8988T (cell line): ENCODE measurements around the gene FASTK.

Source experiments
- DNase-seq: peaks from one replicate; pipeline ENCODE4 v3.0.0; 2011

The FASTK gene

DNA sequence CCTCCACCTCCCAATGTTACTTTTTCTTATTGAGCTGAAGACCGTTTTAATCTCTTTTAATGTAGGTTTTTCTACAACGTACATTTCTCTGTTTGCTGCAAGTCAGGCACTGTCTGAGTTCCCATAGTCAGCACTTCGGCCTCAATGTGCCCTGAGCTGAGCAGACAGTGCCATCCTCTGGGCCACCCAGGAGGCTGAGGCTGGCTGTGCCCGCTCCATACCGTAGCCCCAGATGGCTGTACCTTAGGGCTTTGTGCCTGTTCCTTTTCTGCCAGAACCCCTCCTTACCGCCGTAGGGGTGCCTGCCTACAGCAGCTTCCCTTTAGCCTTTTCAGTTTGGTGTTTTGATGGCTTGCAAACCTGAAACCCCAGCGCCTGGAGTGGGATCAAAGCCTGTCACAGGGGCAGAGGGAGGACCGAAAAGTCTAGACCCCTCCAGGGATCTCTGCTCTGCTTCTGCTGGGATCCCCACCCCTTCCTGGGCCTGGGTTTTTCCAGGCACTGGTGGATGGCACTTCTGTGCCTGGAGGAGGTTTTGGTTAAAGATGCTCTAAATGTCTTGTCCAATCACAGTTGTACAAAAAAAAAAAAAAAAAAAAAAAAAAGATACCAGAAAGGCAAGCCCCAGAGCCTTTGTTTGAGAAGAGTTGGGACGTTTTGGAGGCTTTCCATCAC, 14.7 kb upstream of the FASTK start:
- DNase-seq, result no peak

DNA sequence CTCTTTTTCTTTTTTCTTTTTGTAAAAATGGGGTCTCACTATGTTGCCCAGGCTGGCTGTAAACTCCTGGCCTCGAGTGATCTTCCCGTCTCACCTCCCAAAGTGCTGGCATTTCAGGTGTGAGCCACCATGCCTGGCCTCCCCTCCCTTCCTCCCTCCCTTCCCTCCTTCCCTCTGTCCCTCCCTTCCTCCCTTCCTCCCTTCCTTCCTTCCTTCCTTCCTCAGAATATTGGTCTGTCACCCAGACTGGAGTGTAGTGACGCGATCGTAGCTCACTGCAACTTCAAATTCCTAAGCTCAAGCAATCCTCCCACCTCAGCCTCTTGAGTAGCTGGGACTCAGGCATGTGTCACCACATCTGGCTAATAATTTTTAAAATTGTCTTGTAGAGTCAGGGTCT, 14.1 kb upstream of the FASTK start:
- DNase-seq, result no peak

DNA sequence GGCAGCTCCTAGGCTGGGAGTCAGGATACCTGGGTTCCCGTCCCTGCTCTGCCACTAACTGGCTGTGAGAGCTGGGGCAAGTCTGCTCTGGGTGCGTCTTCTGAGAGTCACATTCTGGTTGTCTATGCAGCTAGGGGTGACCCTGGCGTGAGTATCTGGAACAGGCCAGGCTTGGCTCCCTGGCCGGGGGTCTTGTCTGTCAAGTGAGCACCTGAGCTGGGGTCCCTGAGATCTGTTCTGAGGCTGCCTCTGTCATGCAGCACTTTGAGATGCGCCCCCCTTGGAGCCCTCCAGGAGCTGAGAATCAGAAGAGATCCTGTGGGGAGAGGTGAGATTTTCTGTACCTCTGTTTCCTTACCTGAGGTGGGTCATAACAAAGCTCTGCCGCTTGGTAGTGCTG, 13.1 kb upstream of the FASTK start:
- DNase-seq, result no peak

DNA sequence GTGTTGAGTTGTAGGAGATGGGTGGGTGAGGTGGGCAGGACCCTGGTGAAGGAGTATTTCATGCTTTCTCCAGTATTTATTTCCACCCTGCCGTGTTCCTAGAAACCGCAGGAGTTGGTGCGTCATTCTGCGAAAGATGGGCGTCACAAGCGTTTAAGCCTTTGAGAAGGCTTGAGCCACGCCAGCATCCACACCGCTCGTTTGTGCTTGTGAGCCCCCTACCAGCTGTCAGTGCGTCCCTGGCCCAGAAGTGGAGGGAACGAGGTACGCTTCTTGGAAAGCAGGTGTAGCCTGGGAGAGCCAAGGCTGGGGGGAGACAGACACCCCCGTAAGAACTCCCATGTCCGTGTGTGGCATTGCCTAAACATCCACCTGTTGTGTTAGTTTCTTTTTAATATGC, 11.4 kb upstream of the FASTK start:
- no peak for DNase-seq

DNA sequence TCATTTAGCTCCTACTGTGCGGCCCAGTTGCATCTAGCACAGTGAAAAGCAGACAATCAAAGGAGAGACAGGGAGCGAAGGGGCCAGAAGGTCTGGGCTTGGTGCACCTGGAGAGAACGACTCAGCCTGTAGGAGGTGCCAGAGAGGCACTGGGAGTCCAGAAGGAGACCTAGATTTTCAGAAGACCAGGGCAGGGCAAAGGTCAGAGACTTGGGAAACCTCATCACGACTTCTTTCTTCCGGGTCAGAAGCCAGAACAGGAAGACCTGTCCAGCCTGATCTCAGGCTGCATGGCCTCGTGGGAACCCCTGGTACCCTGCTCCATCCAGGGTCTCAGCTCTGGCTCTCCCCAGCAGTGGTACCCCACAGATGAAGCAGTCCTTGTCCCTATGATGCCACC, 10.8 kb upstream of the FASTK start:
- no peak for DNase-seq

DNA sequence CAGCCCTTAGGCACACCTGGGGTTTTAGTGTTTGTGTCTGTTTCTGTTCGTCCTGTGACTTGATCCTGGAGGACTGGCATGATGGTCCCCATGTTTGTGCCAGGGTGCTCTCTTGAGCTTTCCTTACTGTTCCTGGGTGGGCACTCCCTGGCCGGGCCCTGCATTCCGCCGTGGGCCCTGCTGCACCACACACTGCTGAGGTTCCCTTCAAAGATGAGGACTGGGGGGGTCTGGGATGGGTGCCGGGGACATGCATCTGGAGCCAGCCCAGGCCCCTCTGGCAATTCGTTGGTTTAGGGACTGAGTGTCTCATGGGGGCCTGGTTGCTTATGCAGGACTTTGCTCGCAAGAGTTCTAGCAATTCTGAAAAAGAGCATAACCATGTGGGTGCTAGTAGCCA, 10.4 kb upstream of the FASTK start:
- no peak for DNase-seq

DNA sequence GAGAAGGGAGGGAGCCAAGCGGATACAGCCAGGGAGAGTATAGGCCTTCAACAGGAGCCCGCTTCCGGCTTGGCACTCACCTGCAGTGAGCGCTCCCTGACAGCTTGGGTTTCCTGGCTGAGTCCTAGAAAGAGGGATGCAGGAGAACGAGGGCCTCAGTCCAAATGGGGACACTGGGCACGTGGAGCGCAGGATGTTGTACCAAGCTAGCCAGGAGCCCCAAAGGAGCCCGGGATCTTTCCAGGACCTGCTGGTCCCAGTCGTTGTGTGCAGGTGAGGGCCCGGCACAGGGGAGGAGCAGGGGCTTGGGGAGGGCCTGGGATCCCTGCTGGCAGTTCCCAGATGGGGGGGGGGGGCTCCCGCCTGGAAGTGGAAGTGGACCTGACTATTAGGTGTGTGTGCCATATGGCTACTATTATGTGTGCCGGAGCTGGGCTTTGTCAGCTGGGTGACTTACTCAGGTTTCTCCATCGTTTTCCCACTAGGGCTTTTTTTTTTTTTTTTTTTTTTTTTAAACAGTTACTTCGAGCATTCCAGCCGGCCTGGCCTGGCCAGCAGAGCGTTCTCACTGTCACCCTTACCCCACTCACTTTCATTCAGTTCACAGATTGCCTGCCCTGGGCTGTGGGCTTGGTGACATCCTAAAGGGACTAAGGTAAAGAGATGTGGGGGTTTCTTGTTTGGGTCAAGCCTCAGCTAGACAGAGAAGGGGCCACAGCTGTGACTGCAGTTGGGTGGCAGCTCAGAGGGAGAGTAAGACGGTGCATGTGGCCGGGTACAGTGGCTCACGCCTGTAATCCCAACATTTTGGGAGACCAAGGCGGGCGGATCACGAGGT, 9.5 kb upstream of the FASTK start:
- no peak for DNase-seq

DNA sequence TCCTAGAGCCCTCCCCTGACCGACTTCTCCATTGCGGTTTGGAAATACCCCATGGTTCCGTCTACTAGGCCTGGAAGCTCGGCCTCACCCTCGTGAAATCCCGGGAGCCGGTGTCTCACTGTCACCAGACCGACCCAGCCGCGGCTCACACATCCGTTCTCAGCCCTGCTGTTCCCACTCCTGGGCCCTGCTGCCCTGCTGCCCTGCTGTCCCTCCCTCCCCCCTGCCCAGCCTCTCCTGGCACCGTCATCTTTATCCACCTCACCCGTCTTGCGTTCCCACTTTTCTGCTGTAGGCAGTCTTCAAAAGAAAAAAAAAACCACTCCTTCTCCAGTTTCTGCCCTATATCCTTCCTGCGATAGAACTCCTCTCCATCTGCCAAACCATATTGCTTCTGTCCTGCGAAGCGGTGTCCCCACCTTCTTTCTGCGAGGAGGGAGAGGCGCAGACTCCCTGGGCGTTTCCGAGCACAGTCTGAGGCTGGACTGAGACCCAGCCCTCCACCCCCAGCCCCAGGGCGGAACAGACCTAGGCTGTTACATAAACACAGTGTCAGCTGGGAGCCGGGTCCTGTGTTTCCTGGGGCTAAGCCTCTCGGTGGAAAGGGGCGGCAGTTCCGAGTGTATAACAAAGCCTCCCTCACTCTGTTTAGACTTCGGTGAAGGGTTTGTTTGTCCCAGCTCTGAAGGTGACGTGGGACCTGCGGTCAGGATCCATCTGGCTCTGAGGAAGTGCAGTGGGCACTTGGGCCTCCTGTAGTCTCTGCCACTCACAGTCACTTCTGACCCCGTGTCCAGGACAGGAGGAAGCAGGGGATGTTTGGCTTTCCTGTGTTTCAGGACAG, 8.5 kb upstream of the FASTK start:
- DNase-seq, result no peak

DNA sequence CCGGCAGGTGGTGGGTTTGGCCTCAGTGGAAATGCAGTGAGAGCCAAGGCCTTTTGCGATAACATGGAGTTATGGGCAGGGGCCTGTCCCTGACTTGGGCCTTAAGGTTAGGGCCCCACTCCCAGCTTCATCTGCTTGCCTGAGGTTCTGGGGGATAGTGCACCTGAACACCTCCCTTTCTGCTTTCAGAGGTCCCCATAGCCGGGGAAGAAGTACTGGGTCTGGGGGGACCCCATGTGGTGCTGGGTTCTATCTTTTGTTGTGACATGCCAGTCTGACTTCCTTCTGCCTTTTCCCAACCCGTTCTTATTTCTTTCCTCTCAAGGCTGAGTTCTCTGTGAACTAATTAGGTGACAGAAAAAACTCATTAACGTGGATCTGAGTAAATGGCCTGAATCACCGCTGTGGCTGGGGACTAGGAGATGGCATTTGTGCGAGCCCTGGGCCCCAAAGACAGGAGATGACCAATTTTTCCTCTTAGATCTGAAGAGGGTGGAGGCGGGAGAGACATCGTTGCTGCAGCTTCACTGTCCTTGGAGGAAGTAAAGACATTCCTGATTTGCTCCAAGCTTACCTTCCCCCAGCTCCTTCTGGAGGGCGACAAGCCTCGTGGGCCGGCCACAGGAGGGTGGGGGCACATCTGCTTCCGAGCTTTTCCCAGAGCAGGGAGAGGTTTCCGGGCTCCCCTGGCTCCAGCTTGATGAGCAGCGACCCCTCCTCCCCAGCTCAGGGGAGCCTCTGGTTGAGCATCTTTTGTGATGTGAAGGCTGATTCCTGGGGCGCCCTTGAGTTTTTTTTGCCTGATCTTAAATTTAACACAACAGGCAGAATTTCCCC, 7.6 kb upstream of the FASTK start:
- no peak for DNase-seq

DNA sequence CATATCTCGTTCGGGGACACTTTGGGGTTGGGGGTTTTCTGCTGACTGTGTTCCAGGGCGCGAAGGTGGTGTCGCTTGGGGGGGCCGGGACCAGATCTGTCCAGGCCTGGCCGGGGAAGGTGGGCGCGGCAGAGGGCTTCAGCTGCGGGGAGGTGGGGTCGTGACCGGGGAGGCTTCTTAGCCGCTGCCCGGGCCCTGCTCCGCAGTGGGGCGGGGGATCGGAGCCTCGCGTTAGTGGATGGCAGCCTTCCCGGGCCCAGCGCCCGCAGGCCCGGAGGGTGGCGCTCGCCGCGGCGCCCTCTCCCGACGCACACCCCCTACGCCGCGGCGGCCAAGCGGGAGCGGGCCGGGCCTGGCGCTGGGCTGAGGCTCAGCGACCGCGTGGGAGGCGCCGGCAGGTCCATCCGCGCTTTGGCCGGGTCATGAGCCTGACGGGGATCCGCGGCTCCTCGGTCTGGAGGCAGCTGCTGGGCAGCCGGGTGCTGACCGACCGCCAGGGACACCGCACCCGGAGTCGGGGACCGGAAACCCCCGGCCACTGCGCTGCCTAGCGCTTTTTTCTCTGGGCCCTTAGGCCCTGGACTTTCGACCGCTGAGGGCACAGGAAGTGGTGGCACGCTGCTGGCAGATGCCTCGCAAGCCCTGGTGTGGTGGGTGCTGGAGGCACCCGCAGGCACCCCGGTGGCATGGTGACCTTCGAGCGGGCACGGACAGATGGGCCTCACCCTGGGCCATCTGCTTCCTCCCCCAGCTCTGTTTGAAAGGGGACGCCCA, 6.8 kb upstream of the FASTK start:
- DNase-seq, result no peak

DNA sequence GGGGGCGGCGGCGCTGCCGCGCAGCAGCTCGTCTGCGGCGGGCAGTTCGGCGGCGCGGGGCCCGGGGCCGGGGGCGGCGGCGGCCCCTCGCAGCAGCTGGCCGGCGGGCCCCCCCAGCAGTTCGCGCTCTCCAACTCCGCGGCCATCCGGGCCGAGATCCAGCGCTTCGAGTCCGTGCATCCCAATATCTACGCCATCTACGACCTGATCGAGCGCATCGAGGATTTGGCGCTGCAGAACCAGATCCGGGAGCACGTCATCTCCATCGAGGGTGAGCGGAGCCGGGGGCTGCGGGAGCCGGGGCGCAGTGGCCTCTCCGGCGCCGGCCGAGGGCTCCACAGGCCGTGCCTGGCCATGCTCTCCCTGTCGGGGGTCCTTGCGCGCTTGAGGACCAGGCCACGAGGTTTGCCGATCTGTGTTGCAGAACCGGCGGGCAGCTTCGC, 6.2 kb upstream of the FASTK start:
- no peak for DNase-seq

DNA sequence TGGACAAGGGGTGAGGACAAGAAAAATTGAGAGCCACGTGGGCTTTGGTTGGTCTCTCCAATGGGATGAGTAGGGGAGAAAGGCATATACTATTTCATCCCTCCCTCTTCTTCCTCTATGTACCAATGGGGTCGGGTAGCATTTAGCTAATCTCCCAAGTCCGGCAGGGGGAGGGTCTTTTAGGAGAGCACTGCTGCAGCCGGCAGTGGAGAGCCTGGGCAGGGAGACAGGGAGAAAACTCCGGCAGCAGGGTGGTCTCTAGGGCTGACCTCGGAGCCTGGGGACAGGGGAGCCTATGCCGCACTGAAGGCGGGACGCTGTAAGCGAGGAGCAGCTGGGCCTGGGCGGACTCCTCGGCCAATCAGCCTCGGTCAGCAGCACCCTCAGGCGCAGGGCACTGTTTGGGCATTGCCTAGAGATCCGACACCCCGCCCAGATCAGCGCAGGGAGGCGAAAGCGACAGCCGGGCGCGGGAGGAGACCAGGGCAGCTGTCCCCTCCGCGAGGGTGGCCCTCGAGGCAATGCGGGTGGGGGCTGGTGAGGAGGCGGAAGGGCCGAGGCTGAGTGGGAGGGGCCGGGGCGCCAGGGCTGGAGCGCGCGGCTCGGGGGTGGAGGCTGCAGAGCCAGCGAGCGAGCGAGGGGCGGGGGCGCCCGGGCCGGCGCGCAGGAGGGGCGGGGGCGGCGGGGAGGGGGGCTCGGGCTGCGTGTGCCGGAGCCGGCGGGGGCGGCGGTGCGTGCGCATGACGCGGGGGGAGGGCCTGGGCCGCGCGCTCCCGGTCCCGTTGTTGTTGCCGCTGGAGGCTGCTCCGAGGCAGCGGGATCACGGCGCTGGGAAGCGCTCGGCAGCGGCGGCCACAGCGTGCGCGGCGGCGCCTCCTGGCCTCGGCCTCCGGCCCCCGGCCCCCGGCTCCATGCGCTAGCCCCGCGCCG, 5.3 kb upstream of the FASTK start, which contains the start of gene AGAP3:
AGAP3 (plus strand) TSS at position 785 of the 930 bp plus-strand sequence. CDS start 267 bp downstream, outside the sequence.
- DNase-seq, result peak; percentile 90

DNA sequence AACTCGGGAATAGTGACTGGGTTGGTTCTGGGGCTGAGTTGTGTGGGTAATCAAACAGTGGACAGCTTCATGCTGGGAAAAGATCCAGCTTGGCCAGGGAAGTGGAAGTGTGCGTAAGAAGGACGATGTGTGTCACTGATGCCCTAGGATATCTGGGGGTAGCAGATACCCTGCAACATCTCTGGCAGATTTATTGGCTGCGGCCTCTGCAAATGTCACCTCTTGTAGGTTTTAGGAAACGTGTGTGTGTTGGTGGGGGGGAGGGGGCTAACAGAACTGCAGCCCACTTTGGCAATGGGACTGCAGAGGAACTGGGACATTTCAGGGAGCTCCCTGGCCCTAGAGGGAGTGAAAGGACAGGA, 4.7 kb upstream of the FASTK start:
- no peak for DNase-seq

DNA sequence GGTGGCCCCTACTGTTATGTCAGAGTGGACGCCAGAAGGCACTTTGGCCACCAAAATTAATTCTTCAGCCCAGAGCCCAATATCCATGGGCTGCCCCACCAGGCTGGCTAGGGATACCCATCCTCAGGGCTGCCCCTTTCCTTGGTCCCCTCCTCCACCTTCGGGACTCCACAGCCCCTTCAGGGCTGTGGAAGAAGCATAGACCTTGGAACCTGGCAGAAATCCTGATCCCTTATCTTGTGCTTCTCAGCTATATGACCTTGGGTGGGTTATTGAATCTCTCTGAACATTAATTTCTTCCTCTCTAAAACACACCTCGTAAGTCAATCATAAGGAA, 3.2 kb upstream of the FASTK start:
- DNase-seq, result no peak

DNA sequence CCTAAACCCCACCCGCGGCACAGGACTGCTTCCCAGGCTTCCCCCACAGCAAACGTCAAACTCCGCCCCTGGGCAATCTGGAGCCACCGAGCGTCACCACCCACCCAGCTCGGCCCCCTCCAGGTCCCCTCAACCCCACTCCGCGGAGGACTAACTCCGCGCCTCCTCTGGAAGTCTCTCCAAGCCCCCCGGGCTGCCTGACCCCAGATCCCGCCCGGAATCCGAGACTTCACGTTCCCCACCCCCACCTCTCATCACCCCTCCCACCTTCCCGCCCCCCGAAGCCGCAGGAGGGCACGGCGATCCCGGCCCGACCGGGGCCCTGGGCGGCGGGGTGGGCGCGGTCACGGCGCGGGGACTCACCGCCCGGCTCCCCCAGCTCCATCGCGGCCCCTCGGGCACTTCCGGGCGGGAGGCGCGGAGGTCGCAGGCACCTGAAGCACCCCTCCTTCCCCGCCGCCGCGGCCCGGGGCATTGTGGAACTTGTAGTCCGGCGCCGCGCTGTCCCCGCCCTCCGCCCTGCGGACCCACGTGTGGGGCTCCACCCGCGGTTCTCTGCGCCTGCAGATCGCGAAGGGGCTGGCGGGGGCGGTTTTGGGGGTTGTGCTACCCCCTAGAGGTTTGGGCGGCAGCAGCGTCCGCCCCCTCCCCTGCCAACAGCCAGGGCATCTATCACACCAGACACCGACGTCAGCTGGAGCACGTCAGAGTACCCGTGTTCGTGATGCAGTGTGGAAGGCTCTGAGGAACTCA, 2.6 kb upstream of the FASTK start, which contains the start of gene TMUB1:
TMUB1 (minus strand) TSS at position 423 of the 753 bp plus-strand sequence. CDS start 930 bp downstream, outside the sequence.
- no peak for DNase-seq

DNA sequence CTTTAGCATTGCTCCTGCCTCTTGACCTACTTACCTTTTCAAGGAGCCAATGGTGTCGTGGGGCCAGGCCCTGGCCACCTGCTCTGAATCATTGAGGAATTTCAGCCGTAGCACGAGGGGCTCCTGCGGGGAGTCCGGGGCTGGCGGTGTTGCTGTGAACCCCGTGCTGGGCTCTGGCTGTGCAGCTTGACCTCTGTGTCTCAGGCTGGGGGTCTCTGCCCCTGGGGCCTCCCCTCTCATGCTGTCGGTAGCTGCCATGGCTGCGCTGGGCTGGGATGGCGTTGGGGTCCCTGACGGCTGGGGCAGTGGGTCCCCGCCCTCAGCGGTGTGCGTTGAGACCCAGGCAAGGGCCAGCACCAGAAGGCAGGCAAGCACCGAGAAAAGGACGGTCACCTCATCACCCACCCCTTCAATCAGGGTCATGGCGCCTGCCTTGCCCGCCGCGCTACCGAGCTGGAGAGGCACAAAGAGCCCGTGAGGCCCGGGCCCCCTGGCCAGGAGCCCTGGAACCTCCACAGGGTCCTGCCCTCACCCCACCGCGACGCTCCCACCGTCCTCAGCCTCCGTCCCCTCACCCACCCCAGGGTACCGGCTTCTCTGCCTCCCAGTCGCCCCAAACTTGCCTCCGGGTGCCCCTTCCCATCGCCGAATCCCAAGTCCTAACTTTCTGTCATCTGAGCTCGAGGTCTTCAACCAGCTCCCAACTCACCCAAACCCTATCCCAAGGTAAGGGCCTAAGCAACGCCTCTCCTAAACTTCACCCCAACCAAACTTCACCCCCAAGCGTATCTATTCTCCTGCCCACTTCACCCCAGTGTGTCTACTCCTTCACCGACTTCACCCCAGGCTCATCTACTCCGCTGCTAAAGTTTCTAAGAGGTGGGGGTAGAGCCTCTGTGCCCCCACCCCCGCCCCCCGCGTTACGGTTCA, 1.8 kb upstream of the FASTK start:
- DNase-seq, result no peak

DNA sequence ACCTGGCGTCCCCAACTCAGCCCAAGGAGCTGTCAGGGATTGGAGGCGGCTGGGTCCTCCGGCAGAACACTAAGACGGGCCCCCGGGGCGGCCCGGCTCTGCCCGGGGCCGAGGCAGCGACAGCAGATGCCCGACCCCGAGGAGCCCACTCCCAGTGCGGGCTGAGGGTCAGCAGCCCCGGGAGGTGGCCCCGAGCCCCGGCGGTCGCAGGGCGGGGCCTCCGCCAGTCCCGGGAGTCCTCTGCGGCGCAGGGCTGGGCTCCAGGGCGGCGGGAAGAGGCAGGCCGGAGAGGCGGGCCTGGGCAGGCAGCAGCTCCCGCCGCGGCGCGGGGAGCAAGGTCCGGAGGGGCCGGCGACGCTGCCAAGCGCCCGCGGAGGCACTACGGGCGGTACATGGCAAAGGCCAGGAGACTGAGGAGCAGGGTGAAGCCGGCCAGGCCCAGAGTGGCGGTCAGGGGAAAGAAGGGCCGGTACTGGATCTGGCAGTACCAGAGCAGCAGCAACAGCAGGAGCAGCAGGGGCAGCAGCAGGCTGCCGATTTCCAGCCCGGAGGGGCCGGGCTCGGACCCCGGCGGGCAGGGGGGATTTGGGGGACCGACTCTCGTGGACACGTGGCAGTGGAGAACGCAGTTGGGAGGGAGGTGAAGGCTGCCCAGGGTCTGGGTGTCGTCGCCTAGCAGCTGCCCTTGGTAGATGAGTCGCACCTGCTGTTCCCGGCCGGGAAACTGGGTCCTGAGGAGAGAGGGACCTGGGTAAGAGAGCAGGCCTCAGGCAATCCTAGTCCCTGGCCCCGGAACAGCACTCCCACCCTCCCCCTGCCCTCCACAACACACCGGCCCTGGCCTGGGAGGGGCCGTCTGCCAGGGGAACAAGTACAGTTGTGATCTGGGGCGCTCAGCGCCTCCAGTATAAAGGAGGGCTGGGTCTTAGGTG, 827 bp upstream of the FASTK start:
- DNase-seq, result no peak
